GM21723 (cell line): ENCODE results near the gene C1QTNF7.

Experiments used
- ATAC-seq: cut with Tn5 transposase; IDR thresholded peaks from one replicate; pipeline ENCODE4 v1.9.1; 2021; ENCODE audit warnings: mild to moderate bottlenecking, moderate library complexity; ENCODE audit not compliant: unreplicated experiment

The C1QTNF7 gene

GRCh38 chr4:15413623-15414019 is 14.2 kb upstream of the C1QTNF7 start:
- ATAC-seq = no peak

GRCh38 chr4:15414551-15415091 is 13.2 kb upstream of the C1QTNF7 start:
- ATAC-seq = no peak

GRCh38 chr4:15416357-15417232 is 11.2 kb upstream of the C1QTNF7 start:
- ATAC-seq = no peak

- ATAC-seq = no peak
Measured at GRCh38 chr4:15417233-15417660, 10.6 kb upstream of the C1QTNF7 start.

- ATAC-seq = no peak
Measured at GRCh38 chr4:15418956-15419355, 8.9 kb upstream of the C1QTNF7 start.

- no peak for ATAC-seq
Measured at GRCh38 chr4:15420642-15421041, 7.2 kb upstream of the C1QTNF7 start.

- ATAC-seq = no peak
Measured at GRCh38 chr4:15423285-15423711, 4.5 kb upstream of the C1QTNF7 start.

- no peak for ATAC-seq
Measured at GRCh38 chr4:15425520-15425919, 2.3 kb upstream of the C1QTNF7 start.

- no peak for ATAC-seq
Measured at GRCh38 chr4:15427161-15427560, 672 bp upstream of the C1QTNF7 start.

GRCh38 chr4:15428611-15429010 is 778 bp downstream of the C1QTNF7 start:
- no peak for ATAC-seq

- ATAC-seq = no peak
Measured at GRCh38 chr4:15434091-15434490, 6.3 kb downstream of the C1QTNF7 start.

- no peak for ATAC-seq
Measured at GRCh38 chr4:15434676-15435075, 6.8 kb downstream of the C1QTNF7 start.

- ATAC-seq = no peak
Measured at GRCh38 chr4:15436513-15436912, 8.7 kb downstream of the C1QTNF7 start.

- ATAC-seq = no peak
Measured at GRCh38 chr4:15438939-15439524, 11.2 kb downstream of the C1QTNF7 start.

- no peak for ATAC-seq
Measured at GRCh38 chr4:15443371-15444160, 15.7 kb downstream of the C1QTNF7 start.

- ATAC-seq = no peak
Measured at GRCh38 chr4:15444276-15444675, 16.4 kb downstream of the C1QTNF7 start.

- no peak for ATAC-seq
Measured at GRCh38 chr4:15444879-15445547, 17.2 kb downstream of the C1QTNF7 start.

- no peak for ATAC-seq
Measured at GRCh38 chr4:15451181-15451865, 23.5 kb downstream of the C1QTNF7 start.

GRCh38 chr4:15451866-15452765 is 24.3 kb downstream of the C1QTNF7 start:
- ATAC-seq = no peak
